Pancreas (tissue), 10 donors: Measurements from ENCODE around the gene ZFAND3. TPM values are rescaled to one million over a fixed set of nuclear protein-coding genes. Genes with fewer than 3 reads are reported as not detected.

ENCODE experiments used
- ATAC-seq, 4 donors: fragments of 200-7000 bp; cut with Tn5 transposase; one replicate each; pipeline versions ENCODE4 v1.8.0 to v1.9.1; 2020; ENCODE audit warnings: mild to moderate bottlenecking in 4 of 4, moderate library complexity in 4 of 4
- DNase-seq, 6 donors: peaks; one replicate each; pipeline ENCODE4 v3.0.0-alpha.2; 2020
- FAIRE-seq: peaks from 2 replicates; lab custom pipeline; 2012; peaks lifted over from hg19 to GRCh38; lab: Jason Lieb, UNC
- H3K27ac ChIP-seq, 4 donors: fragments of 200-600 bp; sonication (generic); 1 replicate in 3 of 4; 2 replicates in 1 of 4; pipeline versions ENCODE4 v1.5.0 to v1.8.0; 2020
- H3K27me3 ChIP-seq, 4 donors: fragments of 200-600 bp; one replicate each; pipeline ENCODE4 v1.8.0; 2021
- H3K36me3 ChIP-seq, 3 donors: fragments of 200-600 bp; sonication (generic) in 1 of 3; one replicate each; pipeline versions ENCODE4 v1.5.0 to v1.8.0; 2020 to 2021
- H3K4me1 ChIP-seq, 3 donors: fragments of 200-600 bp; one replicate each; pipeline ENCODE4 v1.8.0; 2021
- H3K4me3 ChIP-seq, 4 donors: fragments of 200-600 bp; sonication (generic) in 2 of 4; one replicate each; pipeline versions ENCODE4 v1.5.0 to v1.8.0; 2020 to 2021
- H3K9me3 ChIP-seq, 4 donors: fragments of 200-600 bp; one replicate each; pipeline ENCODE4 v1.8.0; 2021
- CTCF ChIP-seq, 4 donors: fragments of 200-600 bp; sonication (generic) in 3 of 4; IDR thresholded peaks; one replicate each; pipeline versions ENCODE4 v1.5.0 to v1.8.0; 2021; ENCODE audit warnings: antibody characterized with exemption in 4 of 4
- WGBS, 2 donors: extraction: QIAGEN DNeasy Blood & Tissue Kit; methylation state at CpG; one replicate each; pipeline ENCODE4 v1.1.7; 2013; 5-methylcytosine and 5-hydroxymethylcytosine counted together
- intact Hi-C, 3 donors: fragments of 100-400 bp; cut with DNase I; formaldehyde crosslinking; loops; one replicate each; pipeline versions ENCODE4 v1.11.1 to v1.14.2; 2022
- polyA plus RNA-seq, 2 donors: library from polyadenylated mRNA; stranded (reverse); fragments of 200-250 nt; gene quantifications; one replicate each; pipeline ENCODE4 v1.2.3, GENCODE V29; 2013
- total RNA-seq, 6 donors: library from RNA; stranded (reverse); fragmentation: NEBNext Ultra II Directional in 4 of 6; extraction: Animal tissue kit (Norgen Biotek cat#: 25700) in 4 of 6; gene quantifications; one replicate each; pipeline versions ENCODE4 v1.2.1 to v1.2.4, GENCODE V29; 2021 to 2023
- donor health status: healthy with polysubstance abuse.
- donor health status: DM: no; HTN: no; CAD: no; lungs with moderate emphysema.
- donor health status: DM: no; HTN: no; CAD: no.
- donor health status: control.
- donor health status: control.
- donor health status: Bipolar disorder and iron deficiency.
- donor health status: DM: yes; HTN: yes; CAD: no.
- donor health status: DM: no; HTN: no; CAD: no.
- donor health status: DM: no; HTN: no; CAD: no.
- donor health status: DM: yes; HTN: yes; CAD: no.

ZFAND3 gene
- total and polyA plus RNA-seq, 8 donors, result 13.1 to 49.8 (median 31.8) TPM

DNA sequence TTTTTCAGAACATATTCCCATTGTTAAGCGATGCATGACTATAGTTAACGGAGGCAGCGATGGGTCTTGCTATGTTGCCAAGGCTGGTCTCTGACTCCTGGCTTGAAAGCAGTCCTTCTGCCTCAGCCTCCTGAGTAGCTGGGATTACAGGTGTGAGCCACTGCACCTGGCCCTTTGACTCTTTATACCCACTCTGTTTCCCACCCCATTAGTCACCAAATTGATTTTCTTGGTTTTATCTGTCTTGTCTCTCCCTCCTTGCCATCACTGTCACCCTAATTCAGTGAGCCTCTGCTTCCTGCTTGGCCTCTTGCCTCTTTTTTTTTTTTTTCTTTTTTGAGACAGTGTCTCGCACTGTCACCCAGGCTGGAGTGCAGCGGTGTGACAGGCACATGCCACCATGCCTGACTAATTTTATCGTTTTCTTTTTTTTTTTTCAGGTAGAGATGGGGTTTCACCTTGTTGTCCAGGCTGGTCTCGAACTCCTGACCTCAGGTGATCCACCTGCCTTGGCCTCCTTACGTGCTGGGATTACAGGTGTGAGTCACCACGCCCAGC, 31.3 kb downstream of the ZFAND3 start:
- no peak for TF ChIP-seq CTCF (IDR thresholded peaks at IDR 0.05)
- peaks cover 0 to 31% (median 14%) of the 10 kb centered on the region in 3 donors for H3K4me1 ChIP-seq
- peak in 1 of 4 donors; percentile 26 for ATAC-seq
- intact Hi-C loops, result no loop called here
- H3K4me3 ChIP-seq, result no peak overlapping the region
- H3K9me3 ChIP-seq, result no peaks in the 10 kb centered on the region
- no peak for DNase-seq
- FAIRE-seq, result no peak
- H3K36me3 ChIP-seq, result no peaks in the 10 kb centered on the region
- no peaks in the 10 kb centered on the region for H3K27me3 ChIP-seq
- 91% methylated on average over 9 of the region's 9 CpGs for WGBS, 2 donors
- H3K27ac ChIP-seq, result no peak overlapping the region

- Histone ChIP-seq H3K27me3 (no peaks in the 10 kb centered on the region), H3K4me1 (peaks cover 0 to 19% (median 10%) of the 10 kb centered on the region in 3 donors), H3K27ac (no peak overlapping the region), H3K36me3 (no peaks in the 10 kb centered on the region), H3K4me3 (no peak overlapping the region), H3K9me3 (no peaks in the 10 kb centered on the region)
- no peak for TF ChIP-seq CTCF (IDR thresholded peaks at IDR 0.05)
- ATAC-seq (no peak), FAIRE-seq (no peak), DNase-seq (no peak)
- WGBS, 2 donors, result 84% methylated on average over 1 of the region's 1 CpG
- intact Hi-C loops, result no loop called here
Measured at GRCh38 chr6:37851997-37852524, 32.5 kb downstream of the ZFAND3 start.

DNA sequence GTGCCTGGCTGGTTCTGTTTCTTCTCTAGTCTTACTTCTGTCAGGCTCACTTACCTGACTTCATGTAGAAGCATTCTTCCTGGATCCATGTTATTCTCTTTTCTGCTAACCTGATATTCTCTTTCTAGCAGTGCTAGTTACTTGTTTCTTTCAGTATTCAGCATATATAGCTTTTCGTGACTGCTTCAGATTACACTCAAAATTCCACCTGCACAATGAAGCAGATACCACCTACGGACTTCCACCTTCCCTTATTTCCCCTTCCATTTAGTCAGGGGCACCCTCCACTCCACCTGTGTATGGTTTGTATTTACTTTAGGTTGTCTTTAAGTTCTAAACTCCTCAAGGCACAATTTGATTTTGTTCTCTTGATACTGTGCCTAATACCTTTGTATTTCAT, 36.8 kb downstream of the ZFAND3 start:
- H3K4me1 ChIP-seq, result peaks cover 0 to 14% (median 0%) of the 10 kb centered on the region in 3 donors
- DNase-seq (no peak), ATAC-seq (no peak), FAIRE-seq (no peak)
- H3K27ac ChIP-seq, result no peak overlapping the region
- H3K4me3 ChIP-seq, result no peak overlapping the region
- H3K27me3 ChIP-seq, result no peaks in the 10 kb centered on the region
- no peaks in the 10 kb centered on the region for H3K9me3 ChIP-seq
- TF ChIP-seq CTCF (IDR thresholded peaks at IDR 0.05), result no peak
- intact Hi-C loops, result no loop called here
- H3K36me3 ChIP-seq, result no peaks in the 10 kb centered on the region
- 87 to 90% methylated on average over 2 of the region's 2 CpGs for WGBS, 2 donors

GRCh38 chr6:37858363-37858762, 38.8 kb downstream of the ZFAND3 start:
- FAIRE-seq, result no peak
- intact Hi-C loops, result no loop called here

More at GRCh38 chr6:37858363-37858762, 38.8 kb downstream of the ZFAND3 start:
- Histone ChIP-seq H3K27ac (no peak overlapping the region), H3K4me1 (peaks cover 3 to 23% (median 5%) of the 10 kb centered on the region in 3 donors), H3K9me3 (no peaks in the 10 kb centered on the region), H3K27me3 (no peaks in the 10 kb centered on the region), H3K36me3 (no peaks in the 10 kb centered on the region), H3K4me3 (no peak overlapping the region)
- no peak for TF ChIP-seq CTCF (IDR thresholded peaks at IDR 0.05)
- WGBS, 2 donors, result 69 to 70% methylated on average over 3 of the region's 3 CpGs
- DNase-seq (no peak), ATAC-seq (no peak)
